ENCODE data around the gene ZNF581.

Gene ZNF581

GRCh38 chr19:55687281-55688201 is 44.1 kb downstream of the ZNF581 start:
- TF ChIP-seq CTCF (IDR thresholded peaks at IDR 0.05; ENCODE audit: control insufficient read depth, extremely low read depth, insufficient read depth) = no peak
- no peak for DNase-seq (ENCODE audit: low read depth)
- H3K4me3 ChIP-seq (ENCODE audit: low read depth, low read length) = no peak overlapping the region

GRCh38 chr19:55688422-55689218 is 45.2 kb downstream of the ZNF581 start:
- no peak for DNase-seq (ENCODE audit: low read depth)
- no peak for TF ChIP-seq CTCF (IDR thresholded peaks at IDR 0.05; ENCODE audit: control insufficient read depth, extremely low read depth, insufficient read depth)
- no peak overlapping the region for H3K4me3 ChIP-seq (ENCODE audit: low read depth, low read length)

GRCh38 chr19:55689411-55690108 is 46.1 kb downstream of the ZNF581 start:
- DNase-seq (ENCODE audit: low read depth) = no peak
- no peak for TF ChIP-seq CTCF (IDR thresholded peaks at IDR 0.05; ENCODE audit: control insufficient read depth, extremely low read depth, insufficient read depth)
- no peak overlapping the region for H3K4me3 ChIP-seq (ENCODE audit: low read depth, low read length)

- H3K4me3 ChIP-seq (ENCODE audit: low read depth, low read length) = no peak overlapping the region
- DNase-seq (ENCODE audit: low read depth) = no peak
- TF ChIP-seq CTCF (IDR thresholded peaks at IDR 0.05; ENCODE audit: control insufficient read depth, extremely low read depth, insufficient read depth) = no peak
Measured at GRCh38 chr19:55690109-55690768, 46.8 kb downstream of the ZNF581 start.

- H3K4me3 ChIP-seq (ENCODE audit: low read depth, low read length) = no peak overlapping the region
- no peak for DNase-seq (ENCODE audit: low read depth)
- no peak for TF ChIP-seq CTCF (IDR thresholded peaks at IDR 0.05; ENCODE audit: control insufficient read depth, extremely low read depth, insufficient read depth)
Measured at GRCh38 chr19:55690769-55691545, 47.5 kb downstream of the ZNF581 start.
